Ovary (tissue), 9 donors: Measurements from ENCODE around the gene POU2AF3. TPM values are rescaled to one million over a fixed set of nuclear protein-coding genes. Genes with fewer than 3 reads are reported as not detected.

Experiments used
- DNase-seq, 5 donors: peaks; one replicate each; pipeline ENCODE4 v3.0.0-alpha.2; 2019 to 2020
- H3K27ac ChIP-seq, 2 donors: fragments of 200-600 bp; one replicate each; pipeline versions ENCODE4 v1.5.1 to v1.8.0; 2019 to 2022
- H3K27me3 ChIP-seq: fragments of 200-600 bp; one replicate; pipeline ENCODE4 v1.8.0; 2022
- H3K36me3 ChIP-seq: fragments of 200-600 bp; sonication (generic); one replicate; pipeline ENCODE4 v1.5.1; 2019
- H3K4me1 ChIP-seq: one replicate; pipeline ENCODE4 v1.8.1; 2013; ENCODE audit warnings: mild to moderate bottlenecking, moderate library complexity; ENCODE audit not compliant: insufficient read depth
- H3K4me3 ChIP-seq: fragments of 200-600 bp; sonication (generic); one replicate; pipeline ENCODE4 v1.5.1; 2017
- H3K9me3 ChIP-seq, 2 donors: fragments of 200-600 bp in 1 of 2; sonication (generic) in 1 of 2; one replicate each; pipeline versions ENCODE4 v1.5.1 to v1.8.1; 2013 to 2019; ENCODE audit warnings: mild to moderate bottlenecking in 1 of 2, moderate library complexity in 1 of 2
- CTCF ChIP-seq, 3 donors: fragments of 450-650 bp in 2 of 3; fragments of 200-600 bp in 1 of 3; IDR thresholded peaks; one replicate each; pipeline versions ENCODE4 v1.5.1 to v1.8.0; 2016 to 2022; ENCODE audit warnings: antibody characterized with exemption in 3 of 3, mild to moderate bottlenecking in 1 of 3
- EP300 ChIP-seq: sonication (generic); formaldehyde crosslinking; IDR thresholded peaks from one replicate; pipeline ENCODE4 v1.6.1; 2017; ENCODE audit warnings: antibody characterized with exemption
- POLR2A ChIP-seq: fragments of 450-650 bp; IDR thresholded peaks from one replicate; pipeline ENCODE4 v1.6.1; 2017; ENCODE audit warnings: antibody characterized with exemption, mild to moderate bottlenecking, moderate library complexity
- WGBS, 3 donors: extraction: QIAGEN DNeasy Blood & Tissue Kit in 1 of 3; methylation state at CpG; one replicate each; pipeline versions ENCODE4 v1.1.5 to v1.1.7; 2013 to 2017; 5-methylcytosine and 5-hydroxymethylcytosine counted together
- intact Hi-C, 4 donors: fragments of 100-400 bp; cut with DNase I; formaldehyde crosslinking; loops; one replicate each; pipeline versions ENCODE4 v1.11.0 to v1.15.1; 2022 to 2023
- polyA plus RNA-seq, 2 donors: library from polyadenylated mRNA; stranded (reverse); fragments of 200-250 nt in 1 of 2; fragments of 350-450 nt in 1 of 2; fragmentation: Illumina TruSeq in 1 of 2; extraction: RNeasy Lipid Tissue Mini Kit (QIAGEN cat#74804) in 1 of 2; gene quantifications; one replicate each; pipeline ENCODE4 v1.2.3, GENCODE V29; 2013 to 2014
- total RNA-seq, 7 donors: library from RNA; depleted of rRNA in 2 of 7; stranded (reverse); fragments of >200 nt in 2 of 7; fragmentation: NEBNext Ultra II Directional in 3 of 7; extraction: Animal tissue kit (Norgen Biotek cat#: 25700) in 3 of 7; gene quantifications; one replicate each; pipeline versions ENCODE4 v1.1.0 to v1.2.4, GENCODE V29; 2016 to 2023
- donor health status: DM: no; HTN: no; CAD: no; lungs with moderate emphysema.
- donor health status: DM: no; HTN: no; CAD: no.
- donor health status: Bipolar disorder and iron deficiency.
- donor health status: DM: yes; HTN: yes; CAD: no.
- donor health status: DM: no; HTN: no; CAD: no.
- donor health status: DM: yes; HTN: yes; CAD: no.

The POU2AF3 gene
- total and polyA plus RNA-seq, 9 donors: 2.1 to 11.8 (median 7.4) TPM

DNA sequence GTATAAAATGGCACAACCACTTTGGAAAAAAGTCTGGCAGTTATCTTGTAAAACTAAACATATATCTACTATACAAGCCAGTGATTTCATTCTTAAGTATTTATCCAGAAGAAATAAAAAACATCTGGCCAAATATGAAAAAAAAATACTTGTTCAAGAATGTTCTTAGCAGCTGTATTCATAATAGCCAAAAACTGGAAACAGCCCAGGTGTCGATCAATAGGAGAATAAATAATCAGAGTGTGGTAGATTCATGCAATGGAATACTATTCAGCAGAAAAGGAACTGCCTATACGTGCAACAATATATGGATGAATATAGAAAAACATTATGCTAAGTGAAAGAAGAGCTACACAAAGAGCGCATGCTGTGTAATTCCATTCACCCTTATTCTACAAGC is 44.0 kb downstream of the POU2AF3 start:
- intact Hi-C loops: no loop called here
- H3K36me3 ChIP-seq: no peaks in the 10 kb centered on the region
- 88 to 94% (median 92%) methylated on average over 3 of the region's 3 CpGs for WGBS, 3 donors
- no peaks in the 10 kb centered on the region for H3K9me3 ChIP-seq
- DNase-seq: no peak
- no peaks in the 10 kb centered on the region for H3K4me1 ChIP-seq
- H3K27me3 ChIP-seq: no peaks in the 10 kb centered on the region
- no peak overlapping the region for H3K4me3 ChIP-seq
- no peak for TF ChIP-seq CTCF (IDR thresholded peaks at IDR 0.05)
- TF ChIP-seq POLR2A: no peak
- no peak for TF ChIP-seq EP300
- H3K27ac ChIP-seq: no peak overlapping the region

GRCh38 chr11:111344032-111344431 is 45.7 kb downstream of the POU2AF3 start:
- TF ChIP-seq CTCF (IDR thresholded peaks at IDR 0.05) (no peak), POLR2A (no peak), EP300 (no peak)
- Histone ChIP-seq H3K36me3 (no peaks in the 10 kb centered on the region), H3K27me3 (no peaks in the 10 kb centered on the region), H3K9me3 (no peaks in the 10 kb centered on the region), H3K27ac (no peak overlapping the region), H3K4me1 (no peaks in the 10 kb centered on the region), H3K4me3 (no peak overlapping the region)
- peak; percentile 38 to 78 (median 74) for DNase-seq
- intact Hi-C loops: no loop called here
- 34 to 54% (median 37%) methylated on average over 3 of the region's 3 CpGs for WGBS, 3 donors

DNA sequence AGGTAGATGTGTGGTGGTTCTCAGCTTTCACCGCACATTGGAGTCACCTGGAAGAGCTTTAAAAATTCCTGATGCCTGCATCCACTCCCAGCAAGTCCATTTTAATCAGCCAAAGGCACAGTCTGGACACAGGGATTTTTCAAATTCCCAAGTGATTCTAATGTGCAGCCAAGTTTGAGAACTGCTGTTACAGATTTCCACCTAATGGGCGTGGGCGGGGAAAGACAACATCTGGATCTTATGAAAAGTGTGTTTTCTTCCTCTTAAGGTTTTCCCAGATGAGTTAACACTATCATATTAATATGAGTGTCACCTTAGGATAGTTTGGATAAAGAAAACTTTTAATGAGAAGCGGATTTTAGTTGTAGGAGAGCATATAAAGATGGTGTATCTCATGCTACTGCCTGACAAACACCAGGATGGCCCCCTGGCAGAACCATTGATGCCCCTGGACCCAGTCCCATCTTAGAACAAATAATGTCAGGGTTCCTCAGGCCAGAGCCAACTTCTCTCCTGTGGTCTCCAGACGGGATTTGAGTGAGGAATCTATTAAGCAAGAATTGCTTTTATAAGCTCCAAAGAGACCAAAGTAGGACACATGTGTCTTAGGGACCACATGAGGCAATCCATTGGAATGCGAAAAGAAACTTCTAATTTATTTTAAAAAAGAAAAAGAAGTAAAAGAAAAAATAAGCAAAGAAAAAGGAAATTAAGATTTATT is 48.8 kb downstream of the POU2AF3 start:
- H3K4me1 ChIP-seq: peaks cover 3% of the 10 kb centered on the region
- no peak for DNase-seq
- H3K36me3 ChIP-seq: no peaks in the 10 kb centered on the region
- H3K27ac ChIP-seq: no peak overlapping the region
- H3K9me3 ChIP-seq: no peaks in the 10 kb centered on the region
- H3K27me3 ChIP-seq: no peaks in the 10 kb centered on the region
- no peak for TF ChIP-seq EP300
- TF ChIP-seq POLR2A: no peak
- no peak for TF ChIP-seq CTCF (IDR thresholded peaks at IDR 0.05)
- no peak overlapping the region for H3K4me3 ChIP-seq
- intact Hi-C loops: no loop called here
- 48 to 52% (median 51%) methylated on average over 6 of the region's 6 CpGs for WGBS, 3 donors

DNA sequence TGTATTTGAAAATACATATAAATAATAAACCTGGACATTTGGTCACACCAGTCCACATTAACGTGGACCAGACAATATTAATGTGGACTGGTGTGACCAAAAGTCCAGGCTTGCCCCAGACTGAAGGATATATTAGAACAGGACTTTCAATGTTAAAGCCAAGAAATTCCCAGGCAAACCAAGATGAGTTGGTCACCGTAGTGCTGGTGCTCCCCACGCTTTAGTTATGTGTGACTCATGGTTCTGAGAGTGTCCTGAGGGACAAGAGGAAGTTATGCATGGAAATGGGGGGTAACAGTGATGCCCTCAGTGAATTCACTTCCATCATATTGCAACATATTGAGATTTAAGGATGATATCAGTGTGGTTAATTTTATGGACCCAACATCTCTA is 49.4 kb downstream of the POU2AF3 start:
- TF ChIP-seq POLR2A (no peak), CTCF (IDR thresholded peaks at IDR 0.05) (no peak), EP300 (no peak)
- WGBS, 3 donors: 81 to 91% (median 85%) methylated on average over 3 of the region's 3 CpGs

More for the DNA sequence above, 49.4 kb downstream of the POU2AF3 start:
- Histone ChIP-seq H3K9me3 (no peaks in the 10 kb centered on the region), H3K36me3 (no peaks in the 10 kb centered on the region), H3K4me1 (peaks cover 6% of the 10 kb centered on the region), H3K4me3 (no peak overlapping the region), H3K27ac (no peak overlapping the region), H3K27me3 (no peaks in the 10 kb centered on the region)
- DNase-seq: no peak
- intact Hi-C loops: no loop called here
